B cell (primary cell): ENCODE data around the gene TCN1. TPM values are rescaled to one million over a fixed set of nuclear protein-coding genes. Genes with fewer than 3 reads are reported as not detected.

Experiments
- ATAC-seq: fragments of 200-7000 bp; cut with Tn5 transposase; one replicate; pipeline ENCODE4 v1.10.0; 2021; ENCODE audit warnings: low read depth, mild to moderate bottlenecking, moderate number of reproducible peaks, moderate library complexity
- CTCF ChIA-PET: fragments of 350-600 bp; sonication (Branson Sonifier 250); formaldehyde crosslinking; loops from one replicate; lab custom pipeline; 2021; ENCODE audit warnings: antibody characterized with exemption, inconsistent platforms; lab: Charles Lee
- POLR2A ChIA-PET: fragments of 350-600 bp; sonication (Branson Sonifier 250); formaldehyde crosslinking; loops from one replicate; lab custom pipeline; 2021; ENCODE audit warnings: antibody characterized with exemption; lab: Charles Lee
- DNase-seq: peaks from one replicate; pipeline ENCODE4 v3.0.0; 2013
- H2AFZ ChIP-seq: 2 replicates; pipeline ENCODE4 v1.6.1; 2012; ENCODE audit warnings: mild to moderate bottlenecking, low read depth, low read length; ENCODE audit not compliant: insufficient read depth, poor library complexity, severe bottlenecking
- H3K27ac ChIP-seq, 2 donors: 1 replicate in 1 of 2; 2 replicates in 1 of 2; pipeline ENCODE4 v1.5.1; 2012 to 2013; ENCODE audit warnings: low read length in 2 of 2, mild to moderate bottlenecking in 2 of 2, moderate library complexity in 1 of 2
- H3K27me3 ChIP-seq, 4 experiments: fragments of 200-600 bp in 1 of 4; sonication (generic) in 1 of 4; replicated peaks in 1 of 4; 1 replicate in 2 of 4; 2 replicates in 2 of 4; pipeline versions ENCODE4 v1.6.1 to v1.7.0; 2013 to 2016; ENCODE audit warnings: low read length in 3 of 4, mild to moderate bottlenecking in 2 of 4, mixed read lengths in 1 of 4, moderate library complexity in 1 of 4; ENCODE audit not compliant: insufficient read depth in 4 of 4, control insufficient read depth in 3 of 4; ENCODE audit errors: control extremely low read depth in 1 of 4
- H3K36me3 ChIP-seq, 2 experiments: replicated peaks in 1 of 2; 1 replicate in 1 of 2; 2 replicates in 1 of 2; pipeline versions ENCODE4 v1.6.1 to v1.7.1; 2013; ENCODE audit warnings: low read length in 1 of 2; ENCODE audit not compliant: insufficient read depth in 2 of 2, control insufficient read depth in 1 of 2; ENCODE audit errors: control extremely low read depth in 1 of 2, extremely low read depth in 1 of 2
- H3K4me1 ChIP-seq, 2 donors: fragments of 200-600 bp in 1 of 2; sonication (generic) in 1 of 2; 1 replicate in 1 of 2; 2 replicates in 1 of 2; pipeline versions ENCODE4 v1.5.1 to v1.6.1; 2013 to 2017; ENCODE audit warnings: low read length in 2 of 2; ENCODE audit not compliant: control insufficient read depth in 2 of 2, insufficient read depth in 2 of 2
- H3K4me2 ChIP-seq: replicated peaks from 2 replicates; pipeline ENCODE3; 2012; ENCODE audit warnings: mild to moderate bottlenecking, low read depth, low read length; ENCODE audit not compliant: poor library complexity, severe bottlenecking
- H3K4me3 ChIP-seq, 5 experiments: fragments of 200-600 bp in 1 of 5; sonication (generic) in 1 of 5; 1 replicate in 3 of 5; 2 replicates in 2 of 5; pipeline versions ENCODE4 v1.5.1 to v1.7.0; 2011 to 2016; ENCODE audit warnings: low read length in 4 of 5, mild to moderate bottlenecking in 4 of 5, low read depth in 2 of 5, control low read depth in 1 of 5, moderate library complexity in 1 of 5; ENCODE audit not compliant: insufficient read depth in 1 of 5; ENCODE audit errors: control extremely low read depth in 1 of 5, extremely low read depth in 1 of 5
- H3K79me2 ChIP-seq: fragments of 200-600 bp; sonication (generic); one replicate; pipeline ENCODE4 v1.6.0; 2016; ENCODE audit warnings: low read length; ENCODE audit not compliant: control insufficient read depth, insufficient read depth
- H3K9ac ChIP-seq: fragments of 200-600 bp; sonication (generic); 2 replicates; pipeline ENCODE4 v1.6.1; 2017; ENCODE audit warnings: mild to moderate bottlenecking, low read length, moderate library complexity
- H3K9me3 ChIP-seq, 3 donors: one replicate each; pipeline versions ENCODE4 v1.6.1 to v1.7.1; 2013; ENCODE audit warnings: low read length in 2 of 3; ENCODE audit not compliant: control insufficient read depth in 2 of 3, insufficient read depth in 1 of 3; ENCODE audit errors: control extremely low read depth in 1 of 3
- H4K20me1 ChIP-seq: 2 replicates; pipeline ENCODE4 v1.6.0; 2012; ENCODE audit warnings: mild to moderate bottlenecking, low read length; ENCODE audit not compliant: insufficient read depth, control insufficient read depth, poor library complexity, severe bottlenecking
- H3K27ac Mint-ChIP-seq: one replicate; pipeline ENCODE4 v1.8.0; 2021; ENCODE audit warnings: mixed read lengths
- H3K27me3 Mint-ChIP-seq: one replicate; pipeline ENCODE4 v1.8.0; 2021; ENCODE audit warnings: mixed read lengths
- H3K4me1 Mint-ChIP-seq: one replicate; pipeline ENCODE4 v1.8.0; 2021; ENCODE audit warnings: mixed read lengths
- H3K4me3 Mint-ChIP-seq: one replicate; pipeline ENCODE4 v1.8.0; 2021; ENCODE audit warnings: mixed read lengths
- H3K9me3 Mint-ChIP-seq: one replicate; pipeline ENCODE4 v1.8.0; 2022; ENCODE audit warnings: mixed read lengths; ENCODE audit not compliant: insufficient read depth
- CTCF ChIP-seq: fragments of 200-600 bp; IDR thresholded peaks from one replicate; pipeline ENCODE4 v1.8.0; 2022; ENCODE audit warnings: antibody characterized with exemption, mild to moderate bottlenecking
- EZH2 ChIP-seq: IDR thresholded peaks from 2 replicates; pipeline ENCODE4 v1.6.1; 2012; ENCODE audit warnings: borderline replicate concordance, low read depth, mild to moderate bottlenecking, moderate library complexity, low read length; ENCODE audit not compliant: insufficient read depth, poor library complexity, severe bottlenecking
- WGBS: methylation state at CpG from one replicate; pipeline ENCODE4 v1.1.5; 2013; ENCODE audit warnings: missing lambda C conversion rate; ENCODE audit not compliant: insufficient coverage; 5-methylcytosine and 5-hydroxymethylcytosine counted together
- intact Hi-C: fragments of 100-400 bp; cut with micrococcal nuclease; formaldehyde crosslinking; loops from one replicate; pipeline ENCODE4 v1.10.0; 2022
- polyA plus RNA-seq: library from polyadenylated mRNA; depleted of rRNA; stranded (reverse); fragments of >200 nt; gene quantifications from 2 replicates; pipeline ENCODE4 v1.2.3, GENCODE V29; 2012
- total RNA-seq, 2 donors: library from RNA; stranded (reverse); fragments of 120-200 nt in 1 of 2; gene quantifications; 1 replicate in 1 of 2; 2 replicates in 1 of 2; pipeline versions ENCODE4 v1.2.3 to v1.2.4, GENCODE V29; 2013 to 2022

The TCN1 gene
- total and polyA plus RNA-seq, 2 donors (not counting 1 experiment from before 2014, with no cell fraction given): 0.15 TPM; not detected in 1

GRCh38 chr11:59847626-59848025 lies 18.7 kb downstream of the TCN1 start:
- ATAC-seq: no peak
- no peak overlapping the region for H3K9ac ChIP-seq
- H3K9me3 ChIP-seq: peaks cover 0 to 3% (median 0%) of the 10 kb centered on the region in 3 donors
- H4K20me1 ChIP-seq: no peaks in the 10 kb centered on the region
- no peaks in the 10 kb centered on the region for H3K4me1 ChIP-seq
- H3K4me2 ChIP-seq: no peak overlapping the region
- no peaks in the 10 kb centered on the region for H3K27me3 ChIP-seq
- 75% methylated on average over 2 of the region's 3 CpGs for WGBS
- TF ChIP-seq EZH2 (no peak), CTCF (no peak)
- no peak overlapping the region for H2AFZ ChIP-seq
- Mint-ChIP-seq H3K4me1 (no peaks in the 10 kb centered on the region), H3K27me3 (peaks cover 12% of the 10 kb centered on the region), H3K9me3 (no peaks in the 10 kb centered on the region), H3K27ac (no peak overlapping the region), H3K4me3 (no peak overlapping the region)
- no peaks in the 10 kb centered on the region for H3K36me3 ChIP-seq
- H3K79me2 ChIP-seq: no peaks in the 10 kb centered on the region
- no peak overlapping the region for H3K4me3 ChIP-seq
- POLR2A ChIA-PET: no interaction called here
- intact Hi-C loops: no loop called here
- no peak overlapping the region for H3K27ac ChIP-seq
- no peak for DNase-seq
- CTCF ChIA-PET: no interaction called here

GRCh38 chr11:59846556-59846955 lies 19.7 kb downstream of the TCN1 start:
- Histone ChIP-seq H3K9ac (no peak overlapping the region), H2AFZ (no peak overlapping the region)
- no CpG with 5 or more reads among the region's 5 CpGs for WGBS

More at GRCh38 chr11:59846556-59846955, 19.7 kb downstream of the TCN1 start:
- H3K27me3 Mint-ChIP-seq: peaks cover 15% of the 10 kb centered on the region
- no peaks in the 10 kb centered on the region for H3K27me3 ChIP-seq
- TF ChIP-seq EZH2: no peak
- TF ChIP-seq CTCF: no peak
- H3K4me2 ChIP-seq: no peak overlapping the region
- H4K20me1 ChIP-seq: no peaks in the 10 kb centered on the region
- no peaks in the 10 kb centered on the region for H3K9me3 Mint-ChIP-seq
- ATAC-seq (no peak), DNase-seq (no peak)
- no peak overlapping the region for H3K27ac ChIP-seq
- H3K27ac Mint-ChIP-seq: no peak overlapping the region
- no peak overlapping the region for H3K4me3 Mint-ChIP-seq
- no peak overlapping the region for H3K4me3 ChIP-seq
- no peaks in the 10 kb centered on the region for H3K79me2 ChIP-seq
- H3K36me3 ChIP-seq: no peaks in the 10 kb centered on the region
- H3K4me1 Mint-ChIP-seq: no peaks in the 10 kb centered on the region
- no peaks in the 10 kb centered on the region for H3K4me1 ChIP-seq
- ChIA-PET CTCF (no interaction called here), POLR2A (no interaction called here)
- peaks cover 0 to 3% (median 0%) of the 10 kb centered on the region in 3 donors for H3K9me3 ChIP-seq
- intact Hi-C loops: no loop called here
